Superior temporal gyrus (tissue), 1 donor: ENCODE results near the gene THAP4.

Source experiments
- DNase-seq: peaks from one replicate; pipeline ENCODE4 v3.0.0-alpha.2; 2016; ENCODE audit errors: extremely low spot score

Gene THAP4

GRCh38 chr2:241547781-241548450, 89.0 kb downstream of the THAP4 start:
- DNase-seq = no peak

GRCh38 chr2:241546771-241547498, 90.0 kb downstream of the THAP4 start:
- peak; percentile 52 for DNase-seq

GRCh38 chr2:241545523-241546473, 91.2 kb downstream of the THAP4 start:
- DNase-seq = no peak

- no peak for DNase-seq
Measured at GRCh38 chr2:241545106-241545505, 91.9 kb downstream of the THAP4 start.

GRCh38 chr2:241542278-241542605, 94.7 kb downstream of the THAP4 start:
- no peak for DNase-seq

GRCh38 chr2:241541564-241542277, 95.2 kb downstream of the THAP4 start:
- DNase-seq = no peak

GRCh38 chr2:241540771-241541561, 96.0 kb downstream of the THAP4 start:
- DNase-seq = no peak

- DNase-seq = no peak
Measured at GRCh38 chr2:241540401-241540770, 96.6 kb downstream of the THAP4 start.

- no peak for DNase-seq
Measured at GRCh38 chr2:241539616-241540374, 97.2 kb downstream of the THAP4 start.

- no peak for DNase-seq
Measured at GRCh38 chr2:241538838-241539615, 97.9 kb downstream of the THAP4 start.

GRCh38 chr2:241535871-241536655, 100.9 kb downstream of the THAP4 start:
- no peak for DNase-seq

- no peak for DNase-seq
Measured at GRCh38 chr2:241534701-241535375, 102.1 kb downstream of the THAP4 start.
